Measurements from ENCODE around the gene PCSK4. TPM values are rescaled to one million over a fixed set of nuclear protein-coding genes. Genes with fewer than 3 reads are reported as not detected.

The PCSK4 gene
- total RNA-seq, 1 donor from 2014 or later, result 1.6 TPM

DNA sequence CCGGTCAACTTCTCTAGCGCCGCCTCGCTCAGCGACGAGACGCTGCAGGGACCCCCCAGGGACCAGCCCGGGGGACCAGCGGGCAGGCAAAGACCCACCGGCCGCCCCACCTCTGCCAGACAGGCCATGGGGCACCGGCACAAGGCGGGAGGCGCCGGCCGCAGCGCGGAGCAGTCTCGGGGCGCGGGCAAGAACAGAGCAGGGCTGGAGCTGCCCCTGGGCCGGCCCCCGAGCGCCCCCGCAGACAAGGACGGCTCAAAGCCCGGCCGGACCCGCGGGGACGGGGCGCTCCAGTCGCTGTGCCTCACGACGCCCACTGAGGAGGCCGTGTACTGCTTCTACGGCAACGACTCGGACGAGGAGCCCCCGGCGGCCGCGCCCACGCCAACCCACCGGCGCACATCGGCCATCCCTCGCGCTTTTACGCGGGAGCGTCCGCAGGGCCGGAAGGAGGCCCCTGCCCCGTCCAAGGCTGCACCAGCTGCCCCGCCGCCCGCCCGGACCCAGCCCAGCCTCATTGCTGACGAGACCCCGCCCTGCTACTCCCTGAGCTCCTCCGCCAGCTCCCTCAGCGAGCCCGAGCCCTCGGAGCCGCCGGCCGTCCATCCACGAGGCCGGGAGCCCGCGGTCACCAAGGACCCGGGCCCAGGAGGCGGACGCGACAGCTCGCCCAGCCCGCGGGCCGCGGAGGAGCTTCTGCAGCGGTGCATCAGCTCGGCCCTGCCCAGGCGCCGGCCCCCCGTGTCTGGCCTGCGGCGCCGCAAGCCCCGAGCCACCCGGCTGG, 22.5 kb downstream of the PCSK4 start:
- no peak for TF ChIP-seq CTCF (IDR thresholded peaks at IDR 0.05; ENCODE audit: insufficient read depth, low read length, poor library complexity, severe bottlenecking)
- Histone ChIP-seq H3K36me3 (ENCODE audit: control insufficient read depth, insufficient read depth, low read length) (no peaks in the 10 kb centered on the region), H3K27me3 (ENCODE audit: control insufficient read depth, insufficient read depth, low read length) (peaks cover 72% of the 10 kb centered on the region), H3K4me3 (ENCODE audit: low read depth, low read length) (no peak overlapping the region)
- no peak for DNase-seq (ENCODE audit: low read depth)

DNA sequence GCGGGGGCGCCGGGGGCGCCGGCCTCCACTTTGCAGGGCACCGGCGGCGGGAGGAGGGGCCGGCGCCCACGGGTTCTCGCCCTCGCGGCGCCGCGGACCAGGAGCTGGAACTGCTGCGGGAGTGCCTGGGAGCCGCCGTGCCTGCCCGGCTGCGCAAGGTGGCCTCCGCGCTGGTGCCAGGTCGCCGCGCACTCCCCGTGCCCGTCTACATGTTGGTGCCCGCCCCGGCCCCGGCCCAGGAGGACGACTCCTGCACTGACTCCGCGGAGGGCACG, 23.0 kb downstream of the PCSK4 start:
- Histone ChIP-seq H3K4me3 (ENCODE audit: low read depth, low read length) (no peak overlapping the region), H3K27me3 (ENCODE audit: control insufficient read depth, insufficient read depth, low read length) (peaks cover 67% of the 10 kb centered on the region), H3K36me3 (ENCODE audit: control insufficient read depth, insufficient read depth, low read length) (no peaks in the 10 kb centered on the region)
- no peak for DNase-seq (ENCODE audit: low read depth)
- no peak for TF ChIP-seq CTCF (IDR thresholded peaks at IDR 0.05; ENCODE audit: insufficient read depth, low read length, poor library complexity, severe bottlenecking)

DNA sequence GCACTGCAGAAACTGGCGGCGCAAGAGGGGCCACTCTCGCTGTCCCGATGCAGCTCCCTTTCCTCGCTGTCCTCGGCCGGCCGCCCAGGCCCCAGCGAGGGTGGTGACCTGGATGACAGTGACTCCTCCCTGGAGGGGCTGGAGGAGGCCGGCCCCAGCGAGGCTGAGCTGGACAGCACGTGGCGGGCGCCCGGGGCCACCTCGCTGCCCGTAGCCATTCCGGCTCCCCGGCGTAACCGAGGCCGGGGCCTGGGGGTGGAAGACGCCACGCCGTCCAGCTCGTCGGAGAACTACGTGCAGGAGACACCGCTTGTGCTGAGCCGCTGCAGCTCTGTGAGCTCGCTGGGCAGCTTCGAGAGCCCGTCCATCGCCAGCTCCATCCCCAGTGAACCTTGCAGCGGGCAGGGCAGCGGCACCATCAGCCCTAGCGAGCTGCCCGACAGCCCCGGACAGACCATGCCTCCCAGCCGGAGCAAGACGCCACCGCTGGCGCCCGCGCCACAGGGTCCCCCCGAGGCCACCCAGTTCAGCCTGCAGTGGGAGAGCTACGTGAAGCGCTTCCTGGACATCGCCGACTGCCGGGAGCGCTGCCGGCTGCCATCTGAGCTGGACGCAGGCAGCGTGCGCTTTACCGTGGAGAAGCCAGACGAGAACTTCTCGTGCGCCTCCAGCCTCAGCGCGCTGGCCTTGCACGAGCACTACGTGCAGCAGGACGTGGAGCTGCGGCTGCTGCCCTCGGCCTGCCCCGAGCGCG, 23.5 kb downstream of the PCSK4 start:
- DNase-seq (ENCODE audit: low read depth), result no peak
- Histone ChIP-seq H3K4me3 (ENCODE audit: low read depth, low read length) (no peak overlapping the region), H3K27me3 (ENCODE audit: control insufficient read depth, insufficient read depth, low read length) (peaks cover 62% of the 10 kb centered on the region), H3K36me3 (ENCODE audit: control insufficient read depth, insufficient read depth, low read length) (no peaks in the 10 kb centered on the region)
- TF ChIP-seq CTCF (IDR thresholded peaks at IDR 0.05; ENCODE audit: insufficient read depth, low read length, poor library complexity, severe bottlenecking), result no peak

DNA sequence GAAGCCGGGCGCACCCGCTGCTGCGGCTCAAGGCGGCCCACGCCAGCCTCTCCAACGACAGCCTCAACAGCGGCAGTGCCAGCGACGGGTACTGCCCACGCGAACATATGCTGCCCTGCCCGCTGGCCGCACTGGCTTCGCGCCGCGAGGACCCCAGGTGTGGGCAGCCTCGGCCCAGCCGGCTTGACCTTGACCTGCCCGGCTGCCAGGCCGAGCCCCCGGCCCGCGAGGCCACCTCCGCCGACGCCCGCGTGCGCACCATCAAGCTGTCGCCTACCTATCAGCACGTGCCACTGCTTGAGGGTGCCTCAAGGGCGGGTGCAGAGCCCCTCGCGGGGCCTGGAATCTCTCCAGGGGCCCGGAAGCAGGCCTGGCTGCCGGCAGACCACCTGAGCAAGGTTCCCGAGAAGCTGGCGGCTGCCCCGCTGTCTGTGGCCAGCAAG, 24.1 kb downstream of the PCSK4 start:
- H3K27me3 ChIP-seq (ENCODE audit: control insufficient read depth, insufficient read depth, low read length), result peaks cover 56% of the 10 kb centered on the region
- no peak overlapping the region for H3K4me3 ChIP-seq (ENCODE audit: low read depth, low read length)
- no peak for TF ChIP-seq CTCF (IDR thresholded peaks at IDR 0.05; ENCODE audit: insufficient read depth, low read length, poor library complexity, severe bottlenecking)
- no peaks in the 10 kb centered on the region for H3K36me3 ChIP-seq (ENCODE audit: control insufficient read depth, insufficient read depth, low read length)
- DNase-seq (ENCODE audit: low read depth), result no peak

GRCh38 chr19:1465191-1466016, 24.7 kb downstream of the PCSK4 start:
- DNase-seq (ENCODE audit: low read depth), result no peak
- Histone ChIP-seq H3K36me3 (ENCODE audit: control insufficient read depth, insufficient read depth, low read length) (no peaks in the 10 kb centered on the region), H3K27me3 (ENCODE audit: control insufficient read depth, insufficient read depth, low read length) (peaks cover 49% of the 10 kb centered on the region), H3K4me3 (ENCODE audit: low read depth, low read length) (no peak overlapping the region)
- TF ChIP-seq CTCF (IDR thresholded peaks at IDR 0.05; ENCODE audit: insufficient read depth, low read length, poor library complexity, severe bottlenecking), result peak; percentile 61

All from kidney epithelial cell (primary cell).